HepG2 (cell line): Measurements from ENCODE around the gene WDR54. TPM values are rescaled to one million over a fixed set of nuclear protein-coding genes. Genes with fewer than 3 reads are reported as not detected.

Source experiments
- BCL3 ChIP-seq: sonication (generic); formaldehyde crosslinking; IDR thresholded peaks from 2 replicates; pipeline ENCODE4 v1.5.1; 2020; ENCODE audit warnings: mild to moderate bottlenecking, missing genetic modification reagents, moderate library complexity
- HDAC2 ChIP-seq: sonication (generic); formaldehyde crosslinking; IDR thresholded peaks from 2 replicates; pipeline ENCODE4 v1.4.0; 2020; ENCODE audit warnings: missing genetic modification reagents
- JUND ChIP-seq: sonication (generic); formaldehyde crosslinking; IDR thresholded peaks from 2 replicates; pipeline ENCODE4 v1.8.0; 2022; ENCODE audit warnings: mild to moderate bottlenecking, missing genetic modification reagents
- ONECUT2 ChIP-seq: sonication (generic); formaldehyde crosslinking; IDR thresholded peaks from 2 replicates; pipeline ENCODE4 v1.4.0; 2020; ENCODE audit warnings: missing genetic modification reagents
- PHB2 ChIP-seq: fragments of 450-650 bp; IDR thresholded peaks from 2 replicates; pipeline ENCODE4 v1.6.1; 2018; ENCODE audit not compliant: partially characterized antibody
- PTBP1 ChIP-seq: fragments of 200-400 bp; formaldehyde crosslinking; IDR thresholded peaks from 2 replicates; pipeline ENCODE4 v1.6.1; 2018; ENCODE audit warnings: low read length, low read depth; ENCODE audit not compliant: poor library complexity, severe bottlenecking
- RARG ChIP-seq: sonication (generic); formaldehyde crosslinking; IDR thresholded peaks from 2 replicates; pipeline ENCODE4 v1.4.0; 2020; ENCODE audit warnings: low read depth, mild to moderate bottlenecking, missing genetic modification reagents
- STAG1 ChIP-seq: sonication (generic); formaldehyde crosslinking; IDR thresholded peaks from 2 replicates; pipeline ENCODE4 v1.4.0; 2020; ENCODE audit warnings: missing genetic modification reagents
- ZBTB10 ChIP-seq: sonication (generic); formaldehyde crosslinking; IDR thresholded peaks from 2 replicates; pipeline ENCODE4 v1.4.0; 2020; ENCODE audit warnings: missing genetic modification reagents, borderline replicate concordance
- ZEB1 ChIP-seq: IDR thresholded peaks from 2 replicates; pipeline ENCODE4 v1.6.1; 2012; ENCODE audit warnings: mild to moderate bottlenecking, low read depth, inconsistent platforms; ENCODE audit not compliant: insufficient replicate concordance
- ZNF235 ChIP-seq: sonication (generic); formaldehyde crosslinking; IDR thresholded peaks from 2 replicates; pipeline ENCODE4 v1.8.1; 2023; ENCODE audit warnings: mild to moderate bottlenecking, missing genetic modification reagents, borderline replicate concordance
- ZNF605 ChIP-seq: sonication (generic); formaldehyde crosslinking; IDR thresholded peaks from 2 replicates; pipeline ENCODE4 v1.8.0; 2022; ENCODE audit warnings: mild to moderate bottlenecking, missing genetic modification reagents
- ZNF75D ChIP-seq: sonication (generic); formaldehyde crosslinking; IDR thresholded peaks from 2 replicates; pipeline ENCODE4 v1.8.1; 2023; ENCODE audit warnings: missing genetic modification reagents, mild to moderate bottlenecking, borderline replicate concordance
- ZNF83 ChIP-seq: sonication (generic); formaldehyde crosslinking; IDR thresholded peaks from 2 replicates; pipeline ENCODE4 v1.4.0; 2020; ENCODE audit warnings: missing genetic modification reagents, mild to moderate bottlenecking, borderline replicate concordance
- polyA plus RNA-seq, 8 experiments: library from polyadenylated mRNA; depleted of rRNA in 3 of 8; stranded (reverse) in 7 of 8; unstranded in 1 of 8; fragments of >200 nt; fragmentation: Illumina TruSeq in 4 of 8; extraction: Trizol in 4 of 8; gene quantifications; 2 replicates each; pipeline versions ENCODE4 v1.2.1 to v1.2.3, GENCODE V29; 2011 to 2016; ENCODE audit warnings: low read depth in 4 of 8, missing spikeins in 1 of 8, mixed read lengths in 1 of 8; ENCODE audit not compliant: insufficient read depth in 1 of 8
- total RNA-seq, 5 experiments: library from RNA; depleted of rRNA; stranded (reverse); fragments of >200 nt; fragmentation: Illumina TruSeq; extraction: Trizol; gene quantifications; 2 replicates each; pipeline ENCODE4 v1.2.3, GENCODE V29; 2016; ENCODE audit warnings: low read depth in 1 of 5
- TF ChIP-seq, protein P1 (sequence below): sonication (generic); formaldehyde crosslinking; IDR thresholded peaks from 2 replicates; pipeline ENCODE4 v1.4.0; 2020; ENCODE audit warnings: mild to moderate bottlenecking, missing genetic modification reagents

The WDR54 gene
- total and polyA plus RNA-seq, 2 of the 13 experiments (the other 11 are each of a cell fraction or from before 2014, with no cell fraction given) = 2.0 to 17.3 TPM

DNA sequence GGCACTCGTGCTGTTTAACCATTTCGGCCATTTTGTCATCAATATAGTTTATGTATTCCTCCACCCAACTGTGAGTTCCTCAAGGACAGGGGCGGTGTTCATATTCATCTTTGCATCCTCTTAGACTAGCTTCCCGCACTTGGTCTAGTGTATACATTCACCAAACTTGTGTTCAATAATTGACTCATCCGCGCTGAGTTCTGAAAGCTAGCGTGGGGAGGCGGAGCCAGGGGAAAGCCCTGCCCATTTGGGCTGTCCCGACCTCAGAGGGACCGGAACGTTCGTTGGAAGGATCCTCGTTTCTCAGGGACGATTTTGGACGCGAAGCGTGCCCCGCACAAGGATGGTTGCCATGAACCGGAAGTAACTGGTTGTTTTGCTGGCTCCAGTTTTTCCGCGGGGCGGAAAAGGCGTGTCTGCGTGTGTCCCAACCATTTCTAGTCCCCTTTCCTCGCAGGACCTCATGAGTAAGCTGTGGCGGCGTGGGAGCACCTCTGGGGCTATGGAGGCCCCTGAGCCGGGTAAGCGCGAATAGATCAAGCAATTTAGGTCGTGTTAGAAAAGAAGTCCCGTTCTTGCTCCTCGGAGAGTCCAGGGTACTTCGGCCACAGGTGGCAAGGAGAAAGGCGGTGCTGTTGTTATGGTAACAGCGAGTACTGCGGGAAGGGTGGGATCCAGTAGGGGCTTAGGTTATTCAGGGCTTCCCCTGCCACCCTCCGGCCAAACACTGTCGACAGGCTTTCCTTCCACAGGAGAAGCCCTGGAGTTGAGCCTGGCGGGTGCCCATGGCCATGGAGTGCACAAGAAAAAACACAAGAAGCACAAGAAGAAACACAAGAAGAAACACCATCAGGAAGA is 33.4 kb downstream of the WDR54 start, which contains the start of gene INO80B (continued):
- peak; percentile 88 for TF ChIP-seq BCL3
- peak; percentile 58; the same call in 1 of the 2 replicates for TF ChIP-seq ZNF83 (CRISPR knock-in tag)
- TF ChIP-seq, protein P1, sequence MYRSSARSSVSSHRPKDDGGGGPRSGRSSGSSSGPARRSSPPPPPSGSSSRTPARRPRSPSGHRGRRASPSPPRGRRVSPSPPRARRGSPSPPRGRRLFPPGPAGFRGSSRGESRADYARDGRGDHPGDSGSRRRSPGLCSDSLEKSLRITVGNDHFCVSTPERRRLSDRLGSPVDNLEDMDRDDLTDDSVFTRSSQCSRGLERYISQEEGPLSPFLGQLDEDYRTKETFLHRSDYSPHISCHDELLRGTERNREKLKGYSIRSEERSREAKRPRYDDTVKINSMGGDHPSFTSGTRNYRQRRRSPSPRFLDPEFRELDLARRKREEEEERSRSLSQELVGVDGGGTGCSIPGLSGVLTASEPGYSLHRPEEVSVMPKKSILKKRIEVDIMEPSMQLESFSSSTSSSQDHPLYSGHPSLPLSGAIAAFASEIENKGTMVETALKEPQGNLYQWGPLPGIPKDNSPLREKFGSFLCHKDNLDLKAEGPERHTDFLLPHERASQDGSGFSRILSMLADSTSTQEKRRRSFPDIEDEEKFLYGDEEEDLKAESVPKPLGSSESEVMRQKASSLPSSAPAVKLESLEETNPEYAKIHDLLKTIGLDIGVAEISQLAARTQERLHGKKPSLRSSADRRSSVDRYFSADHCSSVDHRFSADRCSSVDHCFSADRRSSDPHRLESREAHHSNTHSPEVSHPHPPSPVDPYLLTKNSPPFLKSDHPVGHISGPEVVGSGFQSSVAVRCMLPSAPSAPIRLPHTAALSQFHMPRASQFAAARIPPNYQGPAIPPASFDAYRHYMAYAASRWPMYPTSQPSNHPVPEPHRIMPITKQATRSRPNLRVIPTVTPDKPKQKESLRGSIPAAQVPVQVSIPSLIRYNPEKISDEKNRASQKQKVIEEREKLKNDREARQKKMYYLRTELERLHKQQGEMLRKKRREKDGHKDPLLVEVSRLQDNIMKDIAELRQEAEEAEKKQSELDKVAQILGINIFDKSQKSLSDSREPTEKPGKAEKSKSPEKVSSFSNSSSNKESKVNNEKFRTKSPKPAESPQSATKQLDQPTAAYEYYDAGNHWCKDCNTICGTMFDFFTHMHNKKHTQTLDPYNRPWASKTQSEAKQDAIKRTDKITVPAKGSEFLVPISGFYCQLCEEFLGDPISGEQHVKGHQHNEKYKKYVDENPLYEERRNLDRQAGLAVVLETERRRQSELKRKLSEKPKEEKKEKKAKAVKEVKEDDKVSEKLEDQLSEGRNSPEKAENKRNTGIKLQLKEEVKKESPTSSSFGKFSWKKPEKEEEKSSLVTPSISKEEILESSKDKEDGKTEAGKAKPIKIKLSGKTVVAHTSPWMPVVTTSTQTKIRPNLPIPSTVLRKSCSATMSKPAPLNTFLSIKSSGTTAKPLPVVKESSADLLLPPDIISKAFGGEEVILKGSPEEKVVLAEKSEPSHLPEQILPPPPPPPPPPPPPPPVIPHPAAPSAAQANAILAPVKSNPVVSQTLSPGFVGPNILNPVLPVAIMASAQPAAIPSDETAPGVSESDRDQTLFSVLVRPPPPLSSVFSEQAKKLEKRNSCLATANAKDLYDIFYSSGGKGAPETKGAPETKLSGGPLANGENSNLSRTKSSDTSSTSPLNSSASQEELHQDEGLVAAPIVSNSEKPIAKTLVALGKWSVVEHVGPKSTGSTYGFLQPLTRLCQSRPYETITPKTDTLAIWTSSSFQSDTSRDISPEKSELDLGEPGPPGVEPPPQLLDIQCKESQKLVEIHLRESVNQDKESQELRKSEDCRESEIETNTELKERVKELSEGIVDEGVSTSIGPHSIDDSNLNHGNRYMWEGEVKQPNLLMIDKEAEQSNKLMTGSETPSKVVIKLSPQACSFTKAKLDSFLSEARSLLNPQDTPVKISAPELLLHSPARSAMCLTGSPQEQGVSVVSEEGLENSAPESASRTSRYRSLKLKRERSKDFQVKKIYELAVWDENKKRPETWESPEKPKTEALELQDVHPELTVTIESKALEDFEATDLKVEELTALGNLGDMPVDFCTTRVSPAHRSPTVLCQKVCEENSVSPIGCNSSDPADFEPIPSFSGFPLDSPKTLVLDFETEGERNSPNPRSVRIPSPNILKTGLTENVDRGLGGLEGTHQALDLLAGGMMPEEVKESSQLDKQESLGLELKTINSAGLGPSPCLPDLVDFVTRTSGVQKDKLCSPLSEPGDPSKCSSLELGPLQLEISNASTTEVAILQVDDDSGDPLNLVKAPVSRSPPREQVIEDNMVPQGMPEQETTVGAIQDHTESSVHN (CRISPR knock-in tag) = 0 out of 2 replicates have a peak, but pooled peaks have one; percentile 82
- no peak for TF ChIP-seq PHB2
- TF ChIP-seq RARG (CRISPR knock-in tag) = no peak
- peak; percentile 43 for TF ChIP-seq STAG1
- TF ChIP-seq ZNF605 (CRISPR knock-in tag) = peak; percentile 99
- peak; percentile 77; the same call in 1 of the 2 replicates for TF ChIP-seq ZNF235 (CRISPR knock-in tag)
- TF ChIP-seq ZNF75D = no peak
- peak; percentile 87 for TF ChIP-seq JUND (CRISPR knock-in tag)
- TF ChIP-seq HDAC2 (CRISPR knock-in tag) = peak; percentile 97
- TF ChIP-seq ONECUT2 (CRISPR knock-in tag) = no peak; the same call in 1 of the 2 replicates
- TF ChIP-seq ZEB1 = peak; percentile 82
- TF ChIP-seq PTBP1 = peak; percentile 86
- TF ChIP-seq ZBTB10 = no peak
